Measurements from ENCODE around the gene ITGA1. TPM values are rescaled to one million over a fixed set of nuclear protein-coding genes. Genes with fewer than 3 reads are reported as not detected.
"Not testable (repeated sequence)": the region's sequence is repeated elsewhere in the genome, so short reads cannot be mapped to it uniquely, and the experiment has no call there.

Gene ITGA1
- total RNA-seq, 3 donors from 2014 or later: 26.2 to 49.2 (median 36.6) TPM

DNA sequence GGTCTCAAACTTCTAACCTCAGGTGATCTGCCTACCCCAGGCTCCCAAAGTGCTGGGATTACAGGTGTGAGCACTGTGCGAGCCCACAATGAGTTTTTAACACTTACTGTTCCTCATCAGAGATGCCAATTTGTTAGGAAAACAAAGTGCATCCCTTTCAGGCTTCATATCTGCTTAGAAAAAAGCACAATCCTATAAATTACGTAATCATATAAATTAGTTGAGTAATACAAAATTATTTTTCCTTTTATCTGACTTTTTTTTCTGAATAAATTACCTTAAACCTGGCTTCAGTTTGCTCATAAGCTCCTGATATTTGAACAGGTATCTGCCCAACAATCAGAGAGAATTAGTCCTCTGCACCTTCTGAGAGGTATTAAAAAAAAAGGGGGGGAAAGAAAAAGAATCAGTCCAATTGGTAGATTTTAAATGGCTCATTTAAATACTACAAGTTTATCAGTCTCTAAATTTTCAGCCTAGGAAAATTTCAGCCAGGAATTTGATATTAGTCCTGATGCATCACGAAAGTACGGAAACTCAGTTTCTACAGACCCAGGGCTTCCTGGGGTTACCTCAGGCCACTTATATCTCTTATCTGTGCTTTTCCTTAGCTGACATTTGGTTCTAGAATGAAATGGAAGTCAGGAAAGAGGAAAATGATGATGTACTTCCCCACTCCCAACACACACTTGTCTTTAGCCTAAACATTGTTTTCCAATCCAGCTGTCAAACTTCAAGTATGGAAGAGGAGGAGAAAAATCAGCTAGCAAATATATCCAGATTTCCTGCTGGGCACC lies 26.8 kb downstream of the ITGA1 start:
- intact Hi-C loops (cut with DNase I; ENCODE audit: low total_unique reads): no loop called here
- Histone ChIP-seq H3K4me1 (no peaks in the 10 kb centered on the region), H3K27me3 (no peaks in the 10 kb centered on the region), H3K36me3 (no peaks in the 10 kb centered on the region), H3K9me3 (no peaks in the 10 kb centered on the region), H3K4me3 (no peak overlapping the region), H3K27ac (peak overlapping the region in 1 of 2 donors; percentile 38)
- TF ChIP-seq POLR2AphosphoS5 (IDR thresholded peaks at IDR 0.05) (no peak), POLR2A (IDR thresholded peaks at IDR 0.05) (no peak)
- TF ChIP-seq, protein P1, sequence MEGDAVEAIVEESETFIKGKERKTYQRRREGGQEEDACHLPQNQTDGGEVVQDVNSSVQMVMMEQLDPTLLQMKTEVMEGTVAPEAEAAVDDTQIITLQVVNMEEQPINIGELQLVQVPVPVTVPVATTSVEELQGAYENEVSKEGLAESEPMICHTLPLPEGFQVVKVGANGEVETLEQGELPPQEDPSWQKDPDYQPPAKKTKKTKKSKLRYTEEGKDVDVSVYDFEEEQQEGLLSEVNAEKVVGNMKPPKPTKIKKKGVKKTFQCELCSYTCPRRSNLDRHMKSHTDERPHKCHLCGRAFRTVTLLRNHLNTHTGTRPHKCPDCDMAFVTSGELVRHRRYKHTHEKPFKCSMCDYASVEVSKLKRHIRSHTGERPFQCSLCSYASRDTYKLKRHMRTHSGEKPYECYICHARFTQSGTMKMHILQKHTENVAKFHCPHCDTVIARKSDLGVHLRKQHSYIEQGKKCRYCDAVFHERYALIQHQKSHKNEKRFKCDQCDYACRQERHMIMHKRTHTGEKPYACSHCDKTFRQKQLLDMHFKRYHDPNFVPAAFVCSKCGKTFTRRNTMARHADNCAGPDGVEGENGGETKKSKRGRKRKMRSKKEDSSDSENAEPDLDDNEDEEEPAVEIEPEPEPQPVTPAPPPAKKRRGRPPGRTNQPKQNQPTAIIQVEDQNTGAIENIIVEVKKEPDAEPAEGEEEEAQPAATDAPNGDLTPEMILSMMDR (IDR thresholded peaks at IDR 0.05): no peak
- DNase-seq (ENCODE audit: low spot score in 2 of 2): no peak

DNA sequence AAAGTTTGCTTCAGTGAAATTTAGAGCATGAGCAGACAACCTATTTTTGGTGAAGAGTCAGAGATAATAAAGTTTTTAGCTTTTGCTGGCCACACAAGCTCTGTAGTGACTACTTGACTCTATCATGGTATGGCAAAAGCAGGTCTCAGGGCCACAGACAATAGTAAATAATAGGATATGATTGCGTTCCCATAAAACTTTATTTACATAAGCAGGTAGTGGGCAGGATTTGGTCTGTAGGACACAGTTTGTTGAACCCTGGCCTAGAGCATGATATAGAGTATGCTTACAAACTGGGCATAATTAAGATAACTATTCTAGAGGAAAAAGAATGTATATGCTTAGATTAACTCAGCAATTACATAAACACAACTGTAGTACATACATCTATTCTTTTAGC lies 30.1 kb downstream of the ITGA1 start:
- no peaks in the 10 kb centered on the region for H3K4me1 ChIP-seq
- intact Hi-C loops (cut with DNase I; ENCODE audit: low total_unique reads): no loop called here
- no peak for DNase-seq (ENCODE audit: low spot score in 2 of 2)
- no peak overlapping the region for H3K27ac ChIP-seq
- H3K9me3 ChIP-seq: no peaks in the 10 kb centered on the region
- H3K4me3 ChIP-seq: no peak overlapping the region
- no peaks in the 10 kb centered on the region for H3K27me3 ChIP-seq
- TF ChIP-seq POLR2A (IDR thresholded peaks at IDR 0.05) (no peak), POLR2AphosphoS5 (IDR thresholded peaks at IDR 0.05) (no peak)
- TF ChIP-seq, protein P1 (IDR thresholded peaks at IDR 0.05): no peak
- no peaks in the 10 kb centered on the region for H3K36me3 ChIP-seq

DNA sequence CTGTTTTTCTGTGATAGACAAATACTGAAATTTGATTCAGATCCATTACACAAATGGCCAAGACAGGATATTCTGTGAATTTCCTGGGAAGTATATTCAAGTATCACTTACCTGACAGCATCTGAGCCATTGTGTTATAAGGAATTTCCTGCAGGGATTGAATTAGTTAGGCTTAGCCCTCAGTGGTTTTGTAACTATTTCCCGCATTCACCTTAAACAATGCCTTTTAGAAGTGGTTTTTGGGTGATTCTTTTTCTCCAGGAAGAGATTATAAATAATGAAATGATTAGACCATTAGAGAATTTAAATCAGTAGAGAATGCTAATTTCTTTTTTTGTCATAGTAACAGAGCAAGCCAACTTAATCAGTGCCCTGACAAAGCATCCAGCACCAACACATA lies 30.6 kb downstream of the ITGA1 start:
- intact Hi-C loops (cut with DNase I; ENCODE audit: low total_unique reads): no loop called here
- H3K4me1 ChIP-seq: no peaks in the 10 kb centered on the region
- no peaks in the 10 kb centered on the region for H3K36me3 ChIP-seq
- no peak overlapping the region for H3K27ac ChIP-seq
- TF ChIP-seq, protein P1 (IDR thresholded peaks at IDR 0.05): no peak
- no peak for DNase-seq (ENCODE audit: low spot score in 2 of 2)
- no peaks in the 10 kb centered on the region for H3K9me3 ChIP-seq
- no peak overlapping the region for H3K4me3 ChIP-seq
- no peaks in the 10 kb centered on the region for H3K27me3 ChIP-seq

DNA sequence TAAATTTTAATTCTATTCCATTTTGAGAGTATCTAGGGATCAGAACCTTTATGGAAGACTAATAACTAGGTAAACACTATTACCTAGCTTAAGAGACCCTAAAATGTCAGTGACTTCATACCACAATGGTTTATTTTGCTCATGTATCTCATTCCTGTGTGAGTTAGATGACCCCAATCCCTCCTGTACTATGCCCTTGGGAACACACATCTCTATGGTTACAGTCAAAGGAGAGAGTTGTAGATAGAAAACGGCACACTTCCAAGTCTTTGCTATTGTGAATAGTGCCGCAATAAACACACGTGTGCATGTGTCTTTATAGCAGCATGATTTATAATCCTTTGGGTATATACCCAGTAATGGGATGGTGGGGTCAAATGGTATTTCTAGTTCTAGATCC lies 31.1 kb downstream of the ITGA1 start:
- H3K36me3 ChIP-seq; intact Hi-C loops (cut with DNase I; ENCODE audit: low total_unique reads); H3K4me3 ChIP-seq; H3K9me3 ChIP-seq; H3K27me3 ChIP-seq; H3K27ac ChIP-seq; DNase-seq (ENCODE audit: low spot score in 2 of 2); H3K4me1 ChIP-seq: not testable (repeated sequence)

DNA sequence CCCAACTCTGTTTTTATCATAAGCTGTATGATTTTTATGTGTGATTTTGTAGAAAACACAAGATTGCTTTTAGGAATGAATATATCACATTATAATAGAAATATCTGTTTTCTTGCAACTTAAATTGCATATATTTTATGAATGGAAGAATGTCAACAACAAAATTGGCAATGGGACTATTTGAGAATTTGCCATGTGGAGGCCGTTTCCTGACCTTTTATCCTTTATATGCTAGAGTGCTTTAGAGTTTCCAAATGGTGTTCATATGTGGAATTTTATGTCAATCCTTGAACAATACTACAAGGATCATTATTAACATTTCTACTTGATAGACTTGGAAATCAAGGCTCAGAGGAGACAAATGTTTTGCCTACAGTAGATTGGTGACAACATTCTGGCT lies 34.2 kb downstream of the ITGA1 start:
- intact Hi-C loops (cut with DNase I; ENCODE audit: low total_unique reads): loop anchor here (2.0 kb wide), 1 partner anchor 41 kb away; no protein-coding TSS in a partner anchor
- peak overlapping the region in 1 of 2 donors; percentile 35 for H3K27ac ChIP-seq

More for the DNA sequence above, 34.2 kb downstream of the ITGA1 start:
- no peak for DNase-seq (ENCODE audit: low spot score in 2 of 2)
- Histone ChIP-seq H3K4me1 (no peaks in the 10 kb centered on the region), H3K4me3 (no peak overlapping the region), H3K9me3 (no peaks in the 10 kb centered on the region), H3K36me3 (no peaks in the 10 kb centered on the region), H3K27me3 (no peaks in the 10 kb centered on the region)
- TF ChIP-seq, protein P1 (IDR thresholded peaks at IDR 0.05): no peak
- TF ChIP-seq POLR2A (IDR thresholded peaks at IDR 0.05): no peak
- no peak for TF ChIP-seq POLR2AphosphoS5 (IDR thresholded peaks at IDR 0.05)

All from breast epithelium (tissue), 4 donors.